Upper lobe of left lung (tissue), 6 donors: ENCODE results near the gene GALK1. TPM values are rescaled to one million over a fixed set of nuclear protein-coding genes. Genes with fewer than 3 reads are reported as not detected.

Source experiments
- ATAC-seq, 2 donors: fragments of 200-7000 bp; cut with Tn5 transposase; one replicate each; pipeline ENCODE4 v1.9.1; 2022; ENCODE audit warnings: mild to moderate bottlenecking in 2 of 2, moderate library complexity in 2 of 2; ENCODE audit not compliant: low FRiP score in 2 of 2
- DNase-seq, 2 donors: peaks; one replicate each; pipeline ENCODE4 v3.0.0-alpha.2; 2019 to 2020
- H3K27ac ChIP-seq, 4 donors: fragments of 200-600 bp; sonication (generic); one replicate each; pipeline ENCODE4 v1.5.1; 2016 to 2019
- H3K27me3 ChIP-seq, 4 donors: fragments of 200-600 bp; sonication (generic); one replicate each; pipeline ENCODE4 v1.5.1; 2017 to 2019
- H3K36me3 ChIP-seq, 4 donors: fragments of 200-600 bp; sonication (generic); one replicate each; pipeline ENCODE4 v1.5.1; 2016 to 2019
- H3K4me1 ChIP-seq, 4 donors: fragments of 200-600 bp; sonication (generic); one replicate each; pipeline ENCODE4 v1.5.1; 2018 to 2019
- H3K4me3 ChIP-seq, 4 donors: fragments of 200-600 bp; sonication (generic); one replicate each; pipeline ENCODE4 v1.5.1; 2017 to 2019; ENCODE audit warnings: mild to moderate bottlenecking in 2 of 4, moderate library complexity in 1 of 4
- H3K9me3 ChIP-seq, 4 donors: fragments of 200-600 bp; sonication (generic); one replicate each; pipeline ENCODE4 v1.5.1; 2018 to 2019
- CTCF ChIP-seq, 6 experiments: fragments of 450-650 bp in 4 of 6; fragments of 200-600 bp in 2 of 6; sonication (generic) in 2 of 6; IDR thresholded peaks; one replicate each; pipeline ENCODE4 v1.5.1; 2016 to 2019; ENCODE audit warnings: antibody characterized with exemption in 6 of 6
- EP300 ChIP-seq, 4 donors: sonication (generic); formaldehyde crosslinking; IDR thresholded peaks; one replicate each; pipeline ENCODE4 v1.5.1; 2017; ENCODE audit warnings: antibody characterized with exemption in 4 of 4, control low read depth in 2 of 4
- POLR2A ChIP-seq, 4 donors: fragments of 450-650 bp; IDR thresholded peaks; one replicate each; pipeline ENCODE4 v1.5.1; 2016 to 2017; ENCODE audit warnings: antibody characterized with exemption in 4 of 4, mild to moderate bottlenecking in 2 of 4
- POLR2AphosphoS5 ChIP-seq, 2 donors: sonication (generic); formaldehyde crosslinking; IDR thresholded peaks; one replicate each; pipeline ENCODE4 v1.5.1; 2017; ENCODE audit warnings: antibody characterized with exemption in 2 of 2
- WGBS, 2 donors: methylation state at CpG; one replicate each; pipeline ENCODE4 v1.1.5; 2017 to 2018; 5-methylcytosine and 5-hydroxymethylcytosine counted together
- total RNA-seq, 6 donors: library from RNA; depleted of rRNA in 4 of 6; stranded (reverse); fragments of >200 nt in 4 of 6; gene quantifications; one replicate each; pipeline versions ENCODE4 v1.1.0 to v1.2.1, GENCODE V29; 2016 to 2021
- donor health status: DM: no; HTN: no; CAD: no; lungs with moderate emphysema.
- donor health status: DM: no; HTN: yes; CAD: no; lungs with severe emphysema.

Gene GALK1
- total RNA-seq, 6 donors from 2014 or later, result 18.9 to 65.7 (median 40.6) TPM

- H3K9me3 ChIP-seq, result no peaks in the 10 kb centered on the region
- ATAC-seq (peak in 1 of 2 donors; percentile 2), DNase-seq (no peak)
- H3K4me1 ChIP-seq, result no peaks in the 10 kb centered on the region
- 81 to 90% methylated on average over 4 of the region's 4 CpGs for WGBS, 2 donors
- H3K27ac ChIP-seq, result no peak overlapping the region
- peaks cover 16 to 42% (median 41%) of the 10 kb centered on the region in 4 donors for H3K36me3 ChIP-seq
- H3K27me3 ChIP-seq, result no peaks in the 10 kb centered on the region
- H3K4me3 ChIP-seq, result no peak overlapping the region
- no peak for TF ChIP-seq POLR2A (IDR thresholded peaks at IDR 0.05)
- no peak for TF ChIP-seq CTCF (IDR thresholded peaks at IDR 0.05)
- TF ChIP-seq EP300 (IDR thresholded peaks at IDR 0.05), result no peak
- TF ChIP-seq POLR2AphosphoS5 (IDR thresholded peaks at IDR 0.05), result no peak
Observed at GRCh38 chr17:75808549-75808904, 43.5 kb upstream of the GALK1 start.

- DNase-seq (no peak), ATAC-seq (no peak)
- 93 to 96% methylated on average over 3 of the region's 3 CpGs for WGBS, 2 donors
- no peak for TF ChIP-seq POLR2A (IDR thresholded peaks at IDR 0.05)
- TF ChIP-seq CTCF (IDR thresholded peaks at IDR 0.05), result no peak
- no peak for TF ChIP-seq EP300 (IDR thresholded peaks at IDR 0.05)
- TF ChIP-seq POLR2AphosphoS5 (IDR thresholded peaks at IDR 0.05), result no peak
- Histone ChIP-seq H3K27ac (no peak overlapping the region), H3K4me3 (no peak overlapping the region), H3K36me3 (peaks cover 14 to 36% (median 36%) of the 10 kb centered on the region in 4 donors), H3K27me3 (no peaks in the 10 kb centered on the region), H3K9me3 (no peaks in the 10 kb centered on the region), H3K4me1 (no peaks in the 10 kb centered on the region)
Observed at GRCh38 chr17:75807861-75808260, 42.9 kb upstream of the GALK1 start.

- no peaks in the 10 kb centered on the region for H3K27me3 ChIP-seq
- no peak for TF ChIP-seq POLR2A (IDR thresholded peaks at IDR 0.05)
- TF ChIP-seq EP300 (IDR thresholded peaks at IDR 0.05), result no peak
- TF ChIP-seq CTCF (IDR thresholded peaks at IDR 0.05), result no peak
- TF ChIP-seq POLR2AphosphoS5 (IDR thresholded peaks at IDR 0.05), result no peak
- no peak for DNase-seq
- no peaks in the 10 kb centered on the region for H3K4me1 ChIP-seq
- peaks cover 6 to 27% (median 27%) of the 10 kb centered on the region in 4 donors for H3K36me3 ChIP-seq
- H3K9me3 ChIP-seq, result no peaks in the 10 kb centered on the region
- no peak overlapping the region for H3K4me3 ChIP-seq
- no peak for ATAC-seq
- WGBS, 2 donors, result 84 to 92% methylated on average over 4 of the region's 4 CpGs
- H3K27ac ChIP-seq, result no peak overlapping the region
Observed at GRCh38 chr17:75806822-75807500, 42.0 kb upstream of the GALK1 start.

- H3K36me3 ChIP-seq, result peaks cover 4 to 14% (median 12%) of the 10 kb centered on the region in 4 donors
- ATAC-seq (no peak), DNase-seq (no peak)
- no peak for TF ChIP-seq CTCF (IDR thresholded peaks at IDR 0.05)
- TF ChIP-seq POLR2A (IDR thresholded peaks at IDR 0.05), result no peak
- no peak for TF ChIP-seq EP300 (IDR thresholded peaks at IDR 0.05)
- no peak for TF ChIP-seq POLR2AphosphoS5 (IDR thresholded peaks at IDR 0.05)
- no peaks in the 10 kb centered on the region for H3K9me3 ChIP-seq
- H3K27ac ChIP-seq, result no peak overlapping the region
- no peak overlapping the region for H3K4me3 ChIP-seq
- H3K4me1 ChIP-seq, result no peaks in the 10 kb centered on the region
- WGBS, 2 donors, result 91 to 93% methylated on average over 1 of the region's 1 CpG
- H3K27me3 ChIP-seq, result no peaks in the 10 kb centered on the region
Observed at GRCh38 chr17:75803883-75804282, 38.9 kb upstream of the GALK1 start.

GRCh38 chr17:75799402-75799801, 34.4 kb upstream of the GALK1 start:
- peaks cover 12 to 34% (median 23%) of the 10 kb centered on the region in 4 donors for H3K36me3 ChIP-seq
- H3K27me3 ChIP-seq, result no peaks in the 10 kb centered on the region
- H3K9me3 ChIP-seq, result no peaks in the 10 kb centered on the region
- H3K4me3 ChIP-seq, result no peak overlapping the region
- ATAC-seq (no peak), DNase-seq (no peak)
- no peak overlapping the region for H3K27ac ChIP-seq
- 86 to 91% methylated on average over 4 of the region's 4 CpGs for WGBS, 2 donors
- TF ChIP-seq EP300 (IDR thresholded peaks at IDR 0.05) (no peak), POLR2A (IDR thresholded peaks at IDR 0.05) (no peak), CTCF (IDR thresholded peaks at IDR 0.05) (no peak), POLR2AphosphoS5 (IDR thresholded peaks at IDR 0.05) (no peak)
- no peaks in the 10 kb centered on the region for H3K4me1 ChIP-seq
